ENCODE results near the gene ST8SIA1.

Gene ST8SIA1

GRCh38 chr12:22285846-22286245 is 48.7 kb downstream of the ST8SIA1 start:
- H3K27me3 ChIP-seq (ENCODE audit: control insufficient read depth, low read length), result no peaks in the 10 kb centered on the region
- no peaks in the 10 kb centered on the region for H3K4me1 ChIP-seq (ENCODE audit: control insufficient read depth, low read length)
- no peaks in the 10 kb centered on the region for H3F3A ChIP-seq (ENCODE audit: control insufficient read depth, insufficient read depth)
- H3K9me3 ChIP-seq (ENCODE audit: control insufficient read depth, insufficient read depth, low read length), result no peaks in the 10 kb centered on the region
- H3K36me3 ChIP-seq (ENCODE audit: control insufficient read depth, low read length), result no peaks in the 10 kb centered on the region
- H4K20me1 ChIP-seq (ENCODE audit: control insufficient read depth, insufficient read depth, low read depth, low read length), result no peaks in the 10 kb centered on the region
- TF ChIP-seq EZH2phosphoT487 (IDR thresholded peaks at IDR 0.05; ENCODE audit: borderline replicate concordance, low read length), result no peak
- TF ChIP-seq CTCF (IDR thresholded peaks at IDR 0.05; ENCODE audit: low read depth, low read length, poor library complexity, severe bottlenecking), result no peak
- H3K79me2 ChIP-seq (ENCODE audit: control insufficient read depth, low read length), result no peaks in the 10 kb centered on the region
- H3K4me2 ChIP-seq (ENCODE audit: low read length), result no peak overlapping the region
- no peaks in the 10 kb centered on the region for H3K9me2 ChIP-seq (replicated peaks; ENCODE audit: control insufficient read depth, low read length)
- H3K4me3 ChIP-seq (ENCODE audit: low read length), result no peak overlapping the region
- no peak overlapping the region for H3K27ac ChIP-seq (ENCODE audit: low read depth, low read length)

GRCh38 chr12:22284871-22285270 is 49.6 kb downstream of the ST8SIA1 start:
- TF ChIP-seq CTCF (IDR thresholded peaks at IDR 0.05; ENCODE audit: low read depth, low read length, poor library complexity, severe bottlenecking) (no peak), EZH2phosphoT487 (IDR thresholded peaks at IDR 0.05; ENCODE audit: borderline replicate concordance, low read length) (no peak)
- no peaks in the 10 kb centered on the region for H3K9me2 ChIP-seq (replicated peaks; ENCODE audit: control insufficient read depth, low read length)
- no peaks in the 10 kb centered on the region for H4K20me1 ChIP-seq (ENCODE audit: control insufficient read depth, insufficient read depth, low read depth, low read length)

GRCh38 chr12:22283508-22283907 is 51.0 kb downstream of the ST8SIA1 start:
- Histone ChIP-seq H3K79me2 (ENCODE audit: control insufficient read depth, low read length) (no peaks in the 10 kb centered on the region), H3K36me3 (ENCODE audit: control insufficient read depth, low read length) (no peaks in the 10 kb centered on the region), H3F3A (ENCODE audit: control insufficient read depth, insufficient read depth) (no peaks in the 10 kb centered on the region), H3K9me2 (replicated peaks; ENCODE audit: control insufficient read depth, low read length) (no peaks in the 10 kb centered on the region), H3K4me1 (ENCODE audit: control insufficient read depth, low read length) (no peaks in the 10 kb centered on the region), H3K4me3 (ENCODE audit: low read length) (no peak overlapping the region), H3K4me2 (ENCODE audit: low read length) (no peak overlapping the region), H3K27ac (ENCODE audit: low read depth, low read length) (no peak overlapping the region), H4K20me1 (ENCODE audit: control insufficient read depth, insufficient read depth, low read depth, low read length) (no peaks in the 10 kb centered on the region), H3K9me3 (ENCODE audit: control insufficient read depth, insufficient read depth, low read length) (no peaks in the 10 kb centered on the region), H3K27me3 (ENCODE audit: control insufficient read depth, low read length) (no peaks in the 10 kb centered on the region)
- TF ChIP-seq CTCF (IDR thresholded peaks at IDR 0.05; ENCODE audit: low read depth, low read length, poor library complexity, severe bottlenecking), result no peak
- no peak for TF ChIP-seq EZH2phosphoT487 (IDR thresholded peaks at IDR 0.05; ENCODE audit: borderline replicate concordance, low read length)

More at GRCh38 chr12:22284871-22285270, 49.6 kb downstream of the ST8SIA1 start:
- Histone ChIP-seq H3K79me2 (ENCODE audit: control insufficient read depth, low read length) (no peaks in the 10 kb centered on the region), H3K4me3 (ENCODE audit: low read length) (no peak overlapping the region), H3K36me3 (ENCODE audit: control insufficient read depth, low read length) (no peaks in the 10 kb centered on the region), H3K4me2 (ENCODE audit: low read length) (no peak overlapping the region), H3F3A (ENCODE audit: control insufficient read depth, insufficient read depth) (no peaks in the 10 kb centered on the region), H3K9me3 (ENCODE audit: control insufficient read depth, insufficient read depth, low read length) (no peaks in the 10 kb centered on the region), H3K27ac (ENCODE audit: low read depth, low read length) (no peak overlapping the region), H3K4me1 (ENCODE audit: control insufficient read depth, low read length) (no peaks in the 10 kb centered on the region), H3K27me3 (ENCODE audit: control insufficient read depth, low read length) (no peaks in the 10 kb centered on the region)
